Umbilical cord (tissue), 2 donors: Measurements from ENCODE around the gene AGL. TPM values are rescaled to one million over a fixed set of nuclear protein-coding genes. Genes with fewer than 3 reads are reported as not detected.
A peak's percentile ranks its signal among the peaks of the same experiment; 100 is the strongest.
"Not testable (repeated sequence)": the region's sequence is repeated elsewhere in the genome, so short reads cannot be mapped to it uniquely, and the experiment has no call there.

Experiments used
- DNase-seq: peaks from one replicate; pipeline ENCODE4 v3.0.0-alpha.2; 2015; ENCODE audit warnings: low spot score
- total RNA-seq: library from RNA; depleted of rRNA; stranded (reverse); fragments of >200 nt; gene quantifications from one replicate; pipeline ENCODE4 v1.2.3, GENCODE V29; 2014; ENCODE audit warnings: low replicate concordance; ENCODE audit not compliant: insufficient read depth

AGL gene
- total RNA-seq = 25.0 TPM

- DNase-seq = peak; percentile 86
These were observed at the start of gene AGL for GRCh38 chr1:99849744-99850458. Gene AGL (plus strand): TSS chr1:99850361. CDS start chr1:99851043, 682 bp downstream.

DNA sequence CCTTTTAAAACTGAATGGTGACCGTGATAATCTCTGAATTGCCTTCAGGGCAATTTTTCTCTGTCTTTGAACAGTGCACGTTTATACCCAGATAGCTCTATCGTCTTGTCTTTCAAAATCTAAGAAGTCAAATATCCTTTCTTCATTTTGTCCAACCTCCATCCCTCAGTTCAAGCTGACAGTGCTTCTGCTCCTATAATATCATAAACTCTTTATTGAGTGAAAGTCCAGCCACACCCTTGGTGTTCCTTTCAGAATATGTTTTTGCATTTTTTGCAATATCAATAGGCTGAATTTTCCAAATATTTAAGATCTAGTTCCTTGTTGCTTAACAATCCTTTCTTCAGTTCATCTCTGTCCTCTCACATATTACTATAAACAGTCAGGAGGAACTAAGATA lies 48.6 kb upstream of the AGL start:
- DNase-seq = no peak

GRCh38 chr1:99806882-99807281 lies 43.3 kb upstream of the AGL start:
- DNase-seq = no peak

DNA sequence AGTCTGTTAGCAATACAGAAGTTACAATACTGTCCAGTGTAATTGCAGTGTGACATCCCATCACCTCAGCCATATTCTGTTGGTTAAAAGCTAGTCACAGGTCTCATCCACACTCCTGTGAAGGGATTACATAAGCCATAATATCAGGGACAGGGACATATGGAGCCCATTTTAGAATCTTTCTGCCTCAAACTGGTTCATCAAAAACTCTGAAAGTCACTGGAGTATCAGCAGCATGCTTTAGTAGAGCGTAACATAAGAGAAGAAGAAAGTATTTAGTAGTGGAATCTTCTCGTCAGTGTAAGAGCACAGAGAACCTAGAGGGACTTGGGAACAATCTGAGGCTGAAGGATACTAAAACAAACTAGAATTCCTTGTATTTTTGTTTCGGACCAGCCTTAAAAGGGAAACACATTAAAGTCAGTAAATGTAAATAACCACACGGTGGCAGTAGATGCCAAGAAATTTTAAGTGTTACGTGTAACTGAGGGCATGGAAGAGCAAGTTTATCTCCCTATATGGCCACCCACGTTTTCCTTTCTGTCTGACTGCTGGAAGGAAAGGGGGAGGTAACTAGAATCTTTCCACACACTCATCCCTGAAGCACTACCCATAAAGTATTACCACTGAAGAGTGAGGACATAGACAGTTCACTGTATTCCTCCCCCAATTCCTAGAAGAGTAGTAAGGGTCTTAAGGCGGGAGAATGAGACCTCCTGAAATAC lies 41.6 kb upstream of the AGL start:
- peak; percentile 96 for DNase-seq

DNA sequence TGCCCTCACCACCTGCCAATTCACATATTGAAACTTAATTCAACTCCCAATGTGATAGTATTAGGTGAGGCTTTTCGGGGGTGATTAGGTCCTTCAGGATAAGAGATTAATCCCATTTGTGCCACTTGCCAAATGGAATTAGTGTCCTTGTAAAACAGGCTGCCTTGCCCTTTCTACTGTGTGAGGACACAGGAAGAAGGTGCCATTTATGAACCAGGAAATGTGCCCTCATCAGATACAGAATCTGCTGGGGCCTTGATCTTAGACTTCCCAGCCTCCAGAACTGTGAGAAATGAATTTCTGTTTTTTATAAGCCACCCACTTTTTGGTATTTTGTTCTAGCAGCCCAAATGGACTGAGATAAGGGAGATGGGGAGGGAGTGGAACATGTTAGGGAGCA lies 39.1 kb upstream of the AGL start:
- no peak for DNase-seq

GRCh38 chr1:99811747-99812146 lies 38.4 kb upstream of the AGL start:
- DNase-seq = no peak

DNA sequence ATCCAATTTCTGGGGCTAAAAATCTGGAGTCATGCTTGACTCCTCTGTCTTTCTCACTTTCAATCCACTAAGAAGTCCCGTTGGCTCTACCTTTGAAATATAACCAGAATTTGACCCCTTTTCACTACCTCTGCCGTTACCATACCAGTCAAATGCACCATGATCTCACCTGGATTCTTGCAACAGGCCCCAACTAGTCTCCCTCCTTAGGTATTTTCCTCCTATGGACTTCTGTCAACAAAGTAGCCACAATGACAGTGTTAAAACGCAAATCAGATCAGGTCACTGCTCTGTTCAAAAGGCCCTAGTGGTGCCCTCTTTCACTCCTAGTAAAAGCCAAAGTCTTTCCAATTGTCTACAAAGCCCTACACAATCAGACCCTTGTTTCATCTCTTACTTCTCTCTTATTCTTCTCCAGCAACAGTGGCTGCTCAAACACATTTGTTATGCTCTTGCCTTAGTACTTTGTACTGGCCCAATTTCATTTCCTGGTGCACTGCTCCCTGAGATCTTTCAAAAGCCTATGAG lies 35.7 kb upstream of the AGL start:
- no peak for DNase-seq

DNA sequence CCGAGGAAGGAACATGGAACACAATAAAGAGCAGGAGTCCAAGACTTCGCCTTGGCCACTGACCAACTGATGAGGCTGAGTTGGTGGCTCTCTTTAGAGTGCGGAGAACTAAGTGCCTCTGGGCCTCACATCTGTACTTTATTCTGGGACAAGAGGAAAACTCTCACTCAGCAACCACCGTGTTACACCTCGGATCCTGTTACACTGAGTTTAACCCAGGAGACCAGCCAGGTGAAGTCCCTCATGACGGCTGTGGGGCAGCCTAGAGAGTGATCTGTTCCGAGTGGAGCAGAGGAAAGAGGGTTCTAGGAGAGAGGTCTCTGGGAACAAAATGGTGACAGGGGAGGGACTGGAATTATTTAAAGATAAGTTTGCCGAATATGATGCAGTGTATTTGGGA lies 33.5 kb upstream of the AGL start:
- DNase-seq = no peak

DNA sequence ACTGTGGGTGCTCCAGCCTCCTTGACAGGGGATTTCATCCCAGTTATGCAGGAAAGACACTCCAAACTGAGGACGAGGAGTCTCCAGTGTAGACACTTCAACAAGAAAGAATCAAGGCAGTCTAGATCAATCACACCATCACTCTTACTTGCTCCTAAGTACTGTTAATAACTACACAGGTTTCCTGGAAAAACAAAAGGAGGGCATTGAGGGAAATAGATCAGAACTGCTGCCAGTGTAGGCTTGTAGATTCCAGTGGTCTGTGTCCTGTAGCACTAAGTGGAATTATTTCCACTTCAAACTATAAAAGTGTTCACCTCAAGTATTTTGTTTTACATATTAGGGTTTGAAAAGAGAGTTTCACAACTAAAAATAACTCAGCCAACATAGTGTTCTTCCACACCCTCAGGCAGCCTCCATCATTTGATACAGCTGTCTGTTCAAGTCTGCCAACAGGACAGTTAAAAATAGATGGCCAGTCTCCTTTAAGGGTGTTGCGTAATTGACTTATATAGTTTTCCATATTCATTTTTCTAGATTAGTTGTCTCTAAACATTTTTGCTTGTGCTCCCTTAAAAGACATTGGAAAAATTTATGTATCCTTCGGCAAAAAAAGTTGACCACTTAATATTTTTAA lies 32.0 kb upstream of the AGL start:
- no peak for DNase-seq

DNA sequence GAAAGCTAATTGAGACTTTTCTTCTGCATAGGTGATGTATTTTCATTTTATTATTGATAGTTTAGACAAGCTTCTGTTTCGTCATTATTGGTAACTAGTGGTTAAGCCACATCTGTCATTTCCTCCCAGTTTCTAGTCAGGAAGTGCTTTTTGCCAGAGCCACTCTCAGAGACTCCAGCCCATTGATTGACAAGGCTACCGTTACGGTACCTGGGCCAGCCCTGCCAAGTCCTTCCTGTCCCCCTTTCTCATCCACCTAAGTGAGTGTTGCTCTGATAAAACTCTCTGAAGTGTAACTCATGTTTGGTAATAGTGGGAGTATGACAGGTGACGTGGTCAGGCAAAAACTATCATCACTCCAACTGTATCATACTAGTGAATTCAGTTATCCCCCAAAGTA lies 29.6 kb upstream of the AGL start:
- DNase-seq = no peak

GRCh38 chr1:99825098-99825497 lies 25.1 kb upstream of the AGL start:
- DNase-seq = no peak

DNA sequence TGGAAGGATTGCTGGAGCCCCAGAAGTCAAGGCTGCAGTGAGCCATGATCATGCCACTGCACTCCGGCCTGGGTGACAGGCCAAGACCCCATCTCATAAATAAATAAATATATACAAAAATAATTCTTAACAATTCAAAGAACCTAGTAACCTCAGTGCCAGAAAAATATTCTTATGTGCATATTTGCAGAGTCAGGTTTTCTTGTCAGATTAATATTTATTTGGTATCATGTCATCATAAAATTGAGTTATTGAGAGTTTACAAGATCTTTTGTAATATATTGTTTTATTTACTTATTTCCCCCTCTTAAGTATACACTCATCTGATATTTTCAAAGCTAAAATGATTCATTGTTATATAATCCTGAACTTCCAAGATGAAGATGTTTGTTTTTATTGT lies 24.5 kb upstream of the AGL start:
- no peak for DNase-seq

- DNase-seq = no peak
These were observed 22.2 kb upstream of the AGL start for GRCh38 chr1:99827970-99828369.

GRCh38 chr1:99829269-99829668 lies 20.9 kb upstream of the AGL start:
- no peak for DNase-seq

- not testable (repeated sequence) for DNase-seq
These were observed 16.2 kb upstream of the AGL start for GRCh38 chr1:99833911-99834310.

GRCh38 chr1:99836171-99837103 lies 13.7 kb upstream of the AGL start:
- not testable (repeated sequence) for DNase-seq

DNA sequence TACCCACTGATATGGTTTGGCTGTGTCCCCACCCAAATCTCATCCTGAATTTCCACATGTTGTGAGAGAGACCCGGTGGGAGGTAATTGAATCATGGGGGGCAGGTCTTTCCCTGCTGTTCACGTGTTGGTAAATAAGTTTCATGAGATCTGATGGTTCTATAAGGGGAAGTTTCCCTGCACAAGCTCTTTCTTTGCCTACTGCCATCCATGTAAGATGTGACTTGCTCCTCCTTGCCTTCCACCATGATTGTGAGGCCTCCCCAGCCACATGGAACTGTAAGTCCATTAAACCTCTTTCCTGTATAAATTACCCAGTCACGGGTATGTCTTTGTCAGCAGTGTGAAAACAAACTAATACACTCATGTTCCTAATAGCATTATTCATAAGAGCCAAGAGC lies 9.8 kb upstream of the AGL start:
- not testable (repeated sequence) for DNase-seq

DNA sequence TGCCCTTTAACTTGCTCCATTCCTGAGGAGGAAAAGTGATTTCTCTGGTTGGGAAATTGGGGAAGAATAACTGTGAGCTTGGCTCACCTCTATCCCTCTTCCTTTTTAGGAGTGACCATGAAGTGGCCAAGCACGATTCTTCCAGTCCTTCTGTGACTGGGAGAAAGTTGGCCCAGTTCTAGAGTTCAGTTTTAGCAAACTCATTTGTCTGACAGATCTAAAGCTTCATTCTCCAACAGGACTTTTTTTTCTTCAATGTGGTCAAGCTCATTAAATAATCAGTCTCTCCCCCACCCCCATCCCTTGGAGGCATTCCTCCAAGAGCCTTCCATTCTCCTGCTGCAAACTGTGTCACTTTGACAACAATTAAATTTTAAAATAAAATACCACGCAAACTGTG lies 6.4 kb upstream of the AGL start:
- no peak for DNase-seq

GRCh38 chr1:99845201-99845600 lies 5.0 kb upstream of the AGL start:
- DNase-seq = not testable (repeated sequence)

DNA sequence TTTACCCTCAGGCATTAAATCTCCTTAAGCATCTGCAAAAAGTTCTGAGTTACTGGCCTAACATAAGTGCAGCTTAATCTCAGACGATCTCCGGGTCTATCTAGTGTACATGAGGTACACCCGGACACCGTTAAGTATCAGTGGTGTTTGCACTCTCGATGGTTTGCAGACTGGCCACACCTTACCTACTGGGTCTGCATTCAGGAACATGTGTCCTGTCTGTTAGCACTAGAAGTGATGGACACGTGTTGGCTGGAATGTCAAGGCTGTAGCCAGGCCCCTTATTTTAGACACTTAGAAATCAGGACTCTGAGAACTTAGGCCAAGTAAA lies 783 bp upstream of the AGL start:
- peak; percentile 10 for DNase-seq

- DNase-seq = peak; percentile 18
These were observed 514 bp downstream of the AGL start for GRCh38 chr1:99850459-99851291.
